ENCODE results near the gene CNOT3.
A peak's percentile ranks its signal among the peaks of the same experiment; 100 is the strongest.
"Not testable (repeated sequence)": the region's sequence is repeated elsewhere in the genome, so short reads cannot be mapped to it uniquely, and the experiment has no call there.

The CNOT3 gene

DNA sequence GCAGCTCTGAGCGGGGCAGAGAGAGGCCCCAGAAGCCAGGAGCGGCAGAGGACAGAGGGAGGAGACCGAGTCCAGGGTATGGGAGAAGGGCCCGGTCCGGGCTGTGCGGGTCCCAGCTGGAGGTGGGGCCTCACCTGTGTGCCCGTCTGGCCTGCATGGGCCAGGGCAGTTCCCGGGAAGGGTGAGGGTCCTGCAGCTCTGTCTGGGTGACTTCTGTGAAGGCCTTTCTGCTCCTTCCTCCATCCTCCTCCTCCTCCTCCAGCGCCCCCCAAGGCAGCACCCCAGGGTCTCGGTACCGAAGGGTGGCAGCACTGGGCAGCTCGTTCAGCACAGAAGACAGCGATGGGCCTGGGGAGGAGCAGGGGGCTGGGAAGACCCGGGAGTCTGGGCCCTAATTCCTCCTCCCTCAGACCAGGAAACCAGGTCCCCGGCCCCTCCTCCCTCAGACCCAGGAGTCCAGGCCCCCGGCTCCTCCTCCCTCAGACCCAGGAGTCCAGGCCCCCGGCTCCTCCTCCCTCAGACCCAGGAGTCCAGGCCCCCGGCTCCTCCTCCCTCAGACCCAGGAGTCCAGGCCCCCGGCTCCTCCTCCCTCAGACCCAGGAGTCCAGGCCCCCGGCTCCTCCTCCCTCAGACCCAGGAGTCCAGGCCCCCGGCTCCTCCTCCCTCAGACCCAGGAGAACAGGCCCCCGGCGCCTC is 34.3 kb downstream of the CNOT3 start:
- WGBS, 2 experiments = 80 to 85% methylated on average over 17 to 19 of the region's 23 CpGs
- H3K9me3 ChIP-seq (ENCODE audit: control insufficient read depth, low read length); H3K27ac ChIP-seq (ENCODE audit: insufficient read depth, low read depth, low read length, poor library complexity, severe bottlenecking); H3K4me3 ChIP-seq (ENCODE audit: insufficient read depth, low read depth, low read length); H3K36me3 ChIP-seq (ENCODE audit: control insufficient read depth, insufficient read depth, low read length); H3K27me3 ChIP-seq (ENCODE audit: control insufficient read depth, insufficient read depth, low read length, poor library complexity, severe bottlenecking); H3K4me1 ChIP-seq (ENCODE audit: control insufficient read depth, insufficient read depth, low read length): not testable (repeated sequence)

DNA sequence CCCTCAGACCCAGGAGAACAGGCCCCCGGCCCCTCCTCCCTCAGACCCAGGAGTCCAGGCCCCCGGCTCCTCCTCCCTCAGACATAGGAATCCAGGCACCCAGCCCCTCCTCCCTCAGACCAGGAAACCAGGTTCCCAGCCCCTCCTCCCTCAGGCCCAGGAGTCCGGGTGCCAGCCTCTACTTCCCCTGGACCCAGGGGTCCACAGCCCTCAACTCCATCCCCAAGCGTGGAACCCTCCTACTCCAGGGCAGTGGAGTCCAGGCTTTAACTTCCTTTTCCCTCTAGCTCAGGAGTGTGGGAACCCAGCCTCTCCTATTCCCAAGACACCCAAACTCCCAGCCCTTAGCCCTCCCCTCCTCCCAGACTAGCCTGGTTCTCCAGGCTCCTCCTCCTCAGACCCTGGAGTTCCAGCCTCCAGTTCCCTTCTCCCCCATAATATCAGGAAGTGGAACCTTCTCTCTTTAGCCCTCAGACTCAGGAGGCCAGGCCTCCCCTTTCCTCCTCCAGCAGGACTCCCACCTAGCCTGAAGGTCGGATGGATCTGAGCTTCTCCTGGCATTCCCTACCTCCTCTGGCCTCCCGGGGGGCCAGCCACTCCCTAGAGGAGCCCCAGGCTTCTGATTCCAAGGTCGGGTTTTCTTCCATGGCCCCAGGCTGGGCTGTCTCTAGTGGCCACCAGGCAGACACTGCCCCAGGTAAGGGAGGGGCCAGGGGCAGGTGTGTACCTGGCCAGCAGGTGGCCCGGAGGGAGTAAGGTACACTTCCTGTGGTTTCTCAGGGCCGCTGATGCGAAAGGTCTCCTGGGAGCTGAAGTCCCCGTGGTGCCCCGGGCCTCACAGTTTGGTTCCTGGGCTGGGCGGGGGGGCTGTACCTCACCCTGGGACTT is 35.2 kb downstream of the CNOT3 start, which contains the start of gene TMC4:
Gene TMC4 (minus strand): TSS at position 690 of the 888 bp plus-strand sequence. CDS start 43 bp downstream, at position 647.
- Histone ChIP-seq H3K9me3 (ENCODE audit: control insufficient read depth, low read length) (no peaks in the 10 kb centered on the region), H3K36me3 (ENCODE audit: control insufficient read depth, insufficient read depth, low read length) (peaks cover 4% of the 10 kb centered on the region), H3K27me3 (ENCODE audit: control insufficient read depth, insufficient read depth, low read length, poor library complexity, severe bottlenecking) (no peaks in the 10 kb centered on the region), H3K4me1 (ENCODE audit: control insufficient read depth, insufficient read depth, low read length) (peaks cover 6% of the 10 kb centered on the region), H3K4me3 (ENCODE audit: insufficient read depth, low read depth, low read length) (no peak within 1 kb of the TSS), H3K27ac (ENCODE audit: insufficient read depth, low read depth, low read length, poor library complexity, severe bottlenecking) (no peak within 1 kb of the TSS)
- WGBS, 2 experiments = 35 to 38% methylated on average over 13 of the region's 13 CpGs

DNA sequence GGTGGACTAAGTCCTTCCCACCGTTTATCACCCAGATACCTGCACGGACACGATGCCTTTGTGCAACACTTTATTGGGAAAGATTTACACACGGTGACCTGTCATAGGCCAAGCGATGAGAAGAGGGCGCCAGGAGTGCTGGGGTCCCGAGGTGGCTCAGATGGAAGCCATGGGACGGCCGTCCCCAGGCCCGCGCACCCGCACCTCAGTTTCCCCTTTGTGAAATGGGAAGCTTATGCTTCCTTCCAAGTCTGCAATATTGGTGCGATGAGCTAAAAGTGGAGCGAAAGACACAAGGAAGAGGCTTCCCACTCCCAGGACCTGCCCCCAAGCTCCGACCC is 35.8 kb downstream of the CNOT3 start:
- H3K4me1 ChIP-seq (ENCODE audit: control insufficient read depth, insufficient read depth, low read length) = peaks cover 6% of the 10 kb centered on the region
- H3K27ac ChIP-seq (ENCODE audit: insufficient read depth, low read depth, low read length, poor library complexity, severe bottlenecking) = no peak overlapping the region
- no peak overlapping the region for H3K4me3 ChIP-seq (ENCODE audit: insufficient read depth, low read depth, low read length)
- H3K9me3 ChIP-seq (ENCODE audit: control insufficient read depth, low read length) = no peaks in the 10 kb centered on the region
- peaks cover 4% of the 10 kb centered on the region for H3K36me3 ChIP-seq (ENCODE audit: control insufficient read depth, insufficient read depth, low read length)
- 66 to 72% methylated on average over 15 of the region's 15 CpGs for WGBS, 2 experiments
- H3K27me3 ChIP-seq (ENCODE audit: control insufficient read depth, insufficient read depth, low read length, poor library complexity, severe bottlenecking) = no peaks in the 10 kb centered on the region

DNA sequence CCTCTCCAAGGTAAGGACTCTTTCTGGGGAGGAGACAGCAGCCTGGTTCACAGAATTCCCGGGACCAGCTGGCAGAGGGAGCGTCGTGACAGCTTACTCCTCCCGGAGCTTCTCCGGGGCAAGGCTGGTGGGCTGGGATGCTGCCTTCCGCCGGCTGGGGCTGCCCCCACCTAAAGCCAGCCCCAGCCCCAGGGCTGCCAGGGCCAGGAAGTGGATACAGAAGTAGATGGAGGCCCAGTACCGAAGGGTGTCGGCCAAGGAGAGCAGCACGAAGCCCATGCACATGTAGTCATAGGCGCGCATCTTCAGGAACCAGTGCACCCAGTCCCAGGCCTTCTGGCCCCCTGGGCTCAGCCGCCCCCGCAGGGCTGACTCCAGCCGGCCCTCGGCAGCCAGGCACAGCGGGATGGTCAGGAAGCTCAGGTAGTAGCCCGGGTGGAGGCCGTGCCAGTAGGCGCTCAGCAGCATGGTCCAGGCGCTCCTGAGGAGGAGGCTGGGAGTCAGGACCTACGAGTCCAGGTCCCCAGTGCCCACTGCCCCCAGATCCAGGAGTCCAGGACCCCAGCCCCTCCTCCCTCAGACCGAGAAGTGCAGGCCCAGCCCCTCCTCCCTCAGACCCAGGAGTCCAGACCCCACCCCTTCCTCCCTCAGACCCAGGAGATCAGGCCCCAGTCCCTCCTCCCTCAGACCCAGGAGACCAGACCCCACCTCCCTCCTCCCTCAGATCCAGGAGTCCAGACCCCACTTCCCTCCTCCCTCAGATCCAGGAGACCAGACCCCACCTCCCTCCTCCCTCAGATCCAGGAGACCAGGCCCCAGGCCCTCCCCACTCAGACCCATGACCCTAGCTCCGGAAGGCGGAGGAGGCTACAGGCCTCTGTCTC is 36.6 kb downstream of the CNOT3 start:
- 85 to 86% methylated on average over 25 of the region's 25 CpGs for WGBS, 2 experiments
- H3K9me3 ChIP-seq (ENCODE audit: control insufficient read depth, low read length) = no peaks in the 10 kb centered on the region
- no peaks in the 10 kb centered on the region for H3K27me3 ChIP-seq (ENCODE audit: control insufficient read depth, insufficient read depth, low read length, poor library complexity, severe bottlenecking)
- H3K27ac ChIP-seq (ENCODE audit: insufficient read depth, low read depth, low read length, poor library complexity, severe bottlenecking) = no peak overlapping the region
- H3K4me3 ChIP-seq (ENCODE audit: insufficient read depth, low read depth, low read length) = no peak overlapping the region
- H3K4me1 ChIP-seq (ENCODE audit: control insufficient read depth, insufficient read depth, low read length) = peaks cover 12% of the 10 kb centered on the region
- peaks cover 4% of the 10 kb centered on the region for H3K36me3 ChIP-seq (ENCODE audit: control insufficient read depth, insufficient read depth, low read length)

DNA sequence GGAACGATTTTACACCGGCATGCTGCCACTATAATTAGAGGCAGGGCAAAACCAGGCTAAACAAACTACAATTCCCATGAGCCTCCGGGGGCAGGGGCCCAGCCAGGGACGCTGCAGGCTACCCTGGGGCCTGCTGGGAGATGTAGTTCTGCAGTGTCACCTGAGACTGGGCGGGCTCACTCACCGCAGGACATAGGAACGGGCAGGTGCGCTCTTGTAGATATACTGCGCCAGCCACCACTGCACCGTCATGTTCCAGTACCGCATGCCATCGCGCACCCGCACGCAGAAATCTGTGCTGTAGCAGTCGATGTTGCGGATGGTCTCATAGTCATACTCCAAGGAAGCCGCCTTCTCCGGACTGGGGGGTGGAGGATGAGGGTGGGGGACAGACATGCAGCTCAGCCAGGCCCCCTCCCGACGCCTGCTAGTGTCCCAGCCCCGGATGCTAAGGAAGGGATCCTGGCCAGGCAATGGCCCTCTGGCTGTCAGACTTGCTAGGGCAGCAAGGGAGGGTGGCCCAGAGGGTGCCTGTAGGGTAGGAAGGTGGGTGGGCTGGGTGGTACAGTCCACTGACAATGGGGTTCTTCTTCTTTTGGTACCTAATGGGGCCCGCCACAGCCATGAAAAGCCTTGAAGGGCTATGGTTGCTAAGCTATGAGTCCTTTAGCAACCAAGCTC is 41.2 kb downstream of the CNOT3 start:
- 89 to 91% methylated on average over 23 of the region's 23 CpGs for WGBS, 2 experiments
- peaks cover 13% of the 10 kb centered on the region for H3K36me3 ChIP-seq (ENCODE audit: control insufficient read depth, insufficient read depth, low read length)
- no peaks in the 10 kb centered on the region for H3K27me3 ChIP-seq (ENCODE audit: control insufficient read depth, insufficient read depth, low read length, poor library complexity, severe bottlenecking)
- no peaks in the 10 kb centered on the region for H3K9me3 ChIP-seq (ENCODE audit: control insufficient read depth, low read length)
- H3K4me3 ChIP-seq (ENCODE audit: insufficient read depth, low read depth, low read length) = no peak overlapping the region
- H3K4me1 ChIP-seq (ENCODE audit: control insufficient read depth, insufficient read depth, low read length) = peaks cover 14% of the 10 kb centered on the region
- H3K27ac ChIP-seq (ENCODE audit: insufficient read depth, low read depth, low read length, poor library complexity, severe bottlenecking) = peak overlapping the region; percentile 80

DNA sequence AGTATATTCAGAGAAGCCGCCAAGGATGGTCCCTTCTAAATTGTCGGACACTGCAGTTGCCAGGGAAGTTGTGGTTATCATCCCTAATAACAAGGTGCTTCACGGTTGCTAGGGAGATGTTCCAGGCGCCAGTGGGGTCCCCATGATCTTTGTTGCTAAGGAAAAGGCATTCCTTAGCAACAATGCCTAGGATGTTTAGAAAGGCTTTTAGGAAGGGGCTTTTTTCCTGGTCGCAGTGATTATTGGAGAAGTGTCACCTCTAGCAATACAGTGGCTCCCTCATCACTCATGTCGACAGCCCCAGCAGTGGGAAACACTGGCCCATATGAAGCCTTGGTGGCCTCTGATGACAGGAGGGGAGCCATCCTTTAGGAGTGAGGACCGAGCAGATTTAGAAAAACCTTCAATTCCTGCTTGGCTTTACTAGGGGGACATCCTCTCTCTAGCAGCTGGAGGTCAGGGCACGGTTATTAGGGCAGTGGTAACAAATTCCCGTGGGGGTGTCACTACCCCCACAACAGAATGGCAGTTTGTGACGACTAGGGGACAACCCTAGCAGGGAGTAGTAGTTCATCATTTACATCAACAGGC is 41.8 kb downstream of the CNOT3 start:
- H3K4me3 ChIP-seq (ENCODE audit: insufficient read depth, low read depth, low read length) = no peak overlapping the region
- H3K4me1 ChIP-seq (ENCODE audit: control insufficient read depth, insufficient read depth, low read length) = peaks cover 14% of the 10 kb centered on the region
- no peaks in the 10 kb centered on the region for H3K27me3 ChIP-seq (ENCODE audit: control insufficient read depth, insufficient read depth, low read length, poor library complexity, severe bottlenecking)
- peaks cover 14% of the 10 kb centered on the region for H3K36me3 ChIP-seq (ENCODE audit: control insufficient read depth, insufficient read depth, low read length)
- H3K9me3 ChIP-seq (ENCODE audit: control insufficient read depth, low read length) = no peaks in the 10 kb centered on the region
- 85 to 88% methylated on average over 10 of the region's 10 CpGs for WGBS, 2 experiments
- H3K27ac ChIP-seq (ENCODE audit: insufficient read depth, low read depth, low read length, poor library complexity, severe bottlenecking) = peak overlapping the region; percentile 80

DNA sequence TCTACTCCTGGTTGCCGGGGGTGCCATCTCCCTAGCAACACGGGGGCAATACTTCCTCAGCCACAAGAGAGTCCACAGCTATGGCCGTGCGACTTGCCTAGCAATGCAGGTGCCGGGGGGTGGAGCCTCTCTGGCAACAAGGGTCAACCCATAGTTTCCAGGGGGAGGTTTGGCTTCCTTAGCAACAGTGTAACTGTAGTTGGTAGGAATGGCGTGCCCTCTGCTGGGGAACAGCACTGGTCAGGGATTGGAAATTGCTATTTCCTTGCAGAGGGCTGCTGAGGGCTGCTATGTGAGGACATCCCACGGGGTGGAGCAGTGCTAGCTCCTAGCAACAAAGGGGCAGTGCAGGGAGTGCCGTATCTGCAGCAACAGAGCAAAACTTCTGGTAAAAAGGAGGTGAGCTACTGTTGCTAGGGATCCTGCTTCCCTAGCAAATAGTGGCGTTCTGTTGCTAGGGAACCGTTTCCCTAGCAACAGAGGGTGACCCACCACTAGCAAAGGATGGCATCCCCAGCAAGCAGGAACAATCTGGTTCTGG is 42.4 kb downstream of the CNOT3 start:
- no peak overlapping the region for H3K4me3 ChIP-seq (ENCODE audit: insufficient read depth, low read depth, low read length)
- H3K4me1 ChIP-seq (ENCODE audit: control insufficient read depth, insufficient read depth, low read length) = peaks cover 14% of the 10 kb centered on the region
- no peaks in the 10 kb centered on the region for H3K9me3 ChIP-seq (ENCODE audit: control insufficient read depth, low read length)
- WGBS, 2 experiments = 27 to 32% methylated on average over 10 of the region's 10 CpGs
- no peaks in the 10 kb centered on the region for H3K27me3 ChIP-seq (ENCODE audit: control insufficient read depth, insufficient read depth, low read length, poor library complexity, severe bottlenecking)
- peak overlapping the region; percentile 84 for H3K27ac ChIP-seq (ENCODE audit: insufficient read depth, low read depth, low read length, poor library complexity, severe bottlenecking)
- H3K36me3 ChIP-seq (ENCODE audit: control insufficient read depth, insufficient read depth, low read length) = peaks cover 14% of the 10 kb centered on the region

DNA sequence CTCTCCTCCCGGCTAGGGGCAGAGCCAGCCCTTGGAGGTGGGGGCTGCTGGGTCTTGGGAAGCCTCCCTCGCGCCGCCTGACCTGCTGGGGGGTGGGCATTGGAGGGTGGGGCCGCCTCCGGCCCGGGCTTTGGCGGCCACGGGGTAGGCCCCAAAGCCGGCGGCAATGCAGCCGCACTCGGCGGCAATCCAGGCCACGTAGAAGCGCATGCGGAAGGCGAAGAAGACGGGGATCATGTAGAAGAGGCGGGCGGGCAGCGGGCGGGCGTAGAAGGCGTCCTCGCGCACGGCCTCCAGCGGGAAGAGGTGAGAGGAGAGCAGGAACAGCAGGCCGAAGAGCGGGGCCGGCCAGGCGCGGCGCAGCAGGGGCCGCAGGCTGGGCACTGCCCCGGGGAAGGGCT is 43.1 kb downstream of the CNOT3 start:
- Histone ChIP-seq H3K36me3 (ENCODE audit: control insufficient read depth, insufficient read depth, low read length) (peaks cover 14% of the 10 kb centered on the region), H3K27me3 (ENCODE audit: control insufficient read depth, insufficient read depth, low read length, poor library complexity, severe bottlenecking) (no peaks in the 10 kb centered on the region), H3K4me3 (ENCODE audit: insufficient read depth, low read depth, low read length) (no peak overlapping the region), H3K27ac (ENCODE audit: insufficient read depth, low read depth, low read length, poor library complexity, severe bottlenecking) (peak overlapping the region; percentile 84), H3K9me3 (ENCODE audit: control insufficient read depth, low read length) (no peaks in the 10 kb centered on the region), H3K4me1 (ENCODE audit: control insufficient read depth, insufficient read depth, low read length) (peaks cover 14% of the 10 kb centered on the region)
- 95 to 96% methylated on average over 37 of the region's 37 CpGs for whole genome bisulfite sequencing, 2 experiments

DNA sequence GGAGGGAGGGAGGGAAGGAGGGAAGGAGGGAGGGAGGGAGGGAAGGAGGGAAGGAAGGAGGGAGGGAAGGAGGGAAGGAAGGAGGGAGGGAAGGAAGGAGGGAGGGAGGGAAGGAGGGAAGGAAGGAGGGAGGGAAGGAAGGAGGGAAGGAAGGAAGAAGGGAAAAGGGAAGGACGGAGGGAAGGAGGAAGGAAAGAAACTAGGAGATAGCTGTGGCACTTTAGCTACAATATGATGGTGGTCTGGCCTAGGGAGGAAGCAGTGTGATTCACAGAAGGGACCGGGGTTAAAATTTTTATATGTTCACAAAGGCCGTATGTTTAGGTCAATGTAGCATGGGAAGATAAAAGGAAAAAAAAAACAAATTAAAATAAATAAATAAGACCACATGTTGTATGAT is 44.3 kb downstream of the CNOT3 start:
- not testable (repeated sequence) for H3K9me3 ChIP-seq (ENCODE audit: control insufficient read depth, low read length); H3K4me3 ChIP-seq (ENCODE audit: insufficient read depth, low read depth, low read length); H3K27ac ChIP-seq (ENCODE audit: insufficient read depth, low read depth, low read length, poor library complexity, severe bottlenecking); H3K27me3 ChIP-seq (ENCODE audit: control insufficient read depth, insufficient read depth, low read length, poor library complexity, severe bottlenecking)
- Histone ChIP-seq H3K36me3 (ENCODE audit: control insufficient read depth, insufficient read depth, low read length) (peaks cover 17% of the 10 kb centered on the region), H3K4me1 (ENCODE audit: control insufficient read depth, insufficient read depth, low read length) (peaks cover 14% of the 10 kb centered on the region)
- WGBS, 2 experiments = 95 to 98% methylated on average over 3 of the region's 3 CpGs
